Measurements from ENCODE around the gene RRAS.

Gene RRAS

DNA sequence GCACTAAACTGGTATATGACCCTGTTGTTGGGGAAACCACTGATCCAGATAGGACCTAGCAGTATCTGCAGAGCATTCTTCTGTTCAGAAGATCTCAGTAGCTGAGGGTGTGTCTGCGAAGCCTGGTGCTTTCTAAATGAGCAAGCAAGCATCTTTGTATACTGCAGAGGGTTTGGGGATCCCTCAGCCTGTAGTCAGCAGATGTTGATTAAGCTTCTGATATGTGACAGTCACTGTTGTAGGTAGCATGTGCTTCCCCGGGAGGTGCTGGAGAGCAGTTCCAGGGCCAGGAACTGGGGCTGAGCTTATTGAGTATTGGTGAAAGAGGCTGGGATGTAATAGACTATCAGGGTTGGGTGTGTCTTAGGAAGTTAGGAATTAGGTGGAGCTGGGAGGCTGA lies 3.5 kb upstream of the RRAS start:
- Histone ChIP-seq H3K4me3 (ENCODE audit: severe bottlenecking) (no peak overlapping the region), H3K36me3 (ENCODE audit: low read depth) (peaks cover 38% of the 10 kb centered on the region), H3K27me3 (ENCODE audit: insufficient read depth, poor library complexity, severe bottlenecking) (no peaks in the 10 kb centered on the region), H3K27ac (ENCODE audit: poor library complexity, severe bottlenecking) (no peak overlapping the region), H3K9me3 (ENCODE audit: severe bottlenecking) (no peaks in the 10 kb centered on the region), H3K4me1 (ENCODE audit: insufficient read depth, poor library complexity, severe bottlenecking) (no peaks in the 10 kb centered on the region)
- no peak for ATAC-seq (ENCODE audit: low read depth)
- no peak for DNase-seq (ENCODE audit: low spot score)
- TF ChIP-seq CTCF (IDR thresholded peaks at IDR 0.05; ENCODE audit: poor library complexity, severe bottlenecking), result no peak

GRCh38 chr19:49642492-49643035 lies 2.6 kb upstream of the RRAS start:
- H3K36me3 ChIP-seq (ENCODE audit: low read depth), result peaks cover 29% of the 10 kb centered on the region
- no peaks in the 10 kb centered on the region for H3K9me3 ChIP-seq (ENCODE audit: severe bottlenecking)
- no peaks in the 10 kb centered on the region for H3K27me3 ChIP-seq (ENCODE audit: insufficient read depth, poor library complexity, severe bottlenecking)
- DNase-seq (ENCODE audit: low spot score), result no peak
- H3K4me1 ChIP-seq (ENCODE audit: insufficient read depth, poor library complexity, severe bottlenecking), result no peaks in the 10 kb centered on the region
- TF ChIP-seq CTCF (IDR thresholded peaks at IDR 0.05; ENCODE audit: poor library complexity, severe bottlenecking), result no peak
- H3K4me3 ChIP-seq (ENCODE audit: severe bottlenecking), result peak overlapping the region; percentile 76
- ATAC-seq (ENCODE audit: low read depth), result no peak
- H3K27ac ChIP-seq (ENCODE audit: poor library complexity, severe bottlenecking), result peak overlapping the region; percentile 99

DNA sequence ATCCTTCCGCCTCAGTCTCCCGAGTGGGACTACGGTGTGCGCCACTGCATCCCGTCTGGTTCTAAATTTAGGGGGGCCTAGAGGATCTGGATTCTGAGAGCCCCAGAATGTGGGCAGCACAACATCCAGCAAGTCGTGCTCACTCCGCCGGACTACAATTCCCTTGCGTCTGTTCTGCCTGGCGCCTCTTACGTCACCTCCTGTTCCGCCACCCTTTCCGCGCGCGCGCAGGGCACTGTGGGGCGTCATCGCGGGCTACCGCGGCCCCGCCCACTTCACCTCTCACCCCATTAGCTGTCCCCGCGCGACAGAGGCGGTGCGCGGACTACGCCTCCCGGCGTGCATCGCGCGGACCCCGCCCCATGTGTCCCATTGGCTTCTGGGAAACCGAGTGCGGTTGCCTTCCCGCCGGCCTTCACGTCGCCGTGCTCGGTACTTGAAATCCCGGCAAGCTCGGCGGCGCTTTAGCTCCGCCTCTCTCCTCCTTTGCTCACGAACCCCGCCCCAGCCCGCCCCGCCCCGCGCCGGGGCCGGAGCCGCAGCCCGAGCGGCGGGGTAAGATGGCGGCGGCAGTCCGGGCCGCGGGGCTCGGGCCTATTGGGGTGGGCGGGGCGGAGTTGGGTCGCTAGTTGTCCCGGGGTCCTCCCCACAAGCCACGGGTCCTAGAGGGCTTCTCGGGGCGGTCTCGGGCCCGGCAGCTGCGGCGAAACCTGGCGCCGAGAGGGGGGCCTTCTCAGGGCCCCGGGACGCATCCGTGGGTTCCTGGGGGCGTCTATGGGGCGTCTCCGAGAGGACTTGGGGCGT lies 1.9 kb upstream of the RRAS start, which contains the start of gene SCAF1:
SCAF1 (plus strand) TSS at position 522 of the 804 bp plus-strand sequence. CDS start 2,818 bp downstream, outside the sequence.
- H3K27ac ChIP-seq (ENCODE audit: poor library complexity, severe bottlenecking), result peak within 1 kb of the TSS; percentile 99
- peak; percentile 99 for DNase-seq (ENCODE audit: low spot score)

GRCh38 chr19:49639401-49640112 lies 386 bp downstream of the RRAS start:
- H3K4me3 ChIP-seq (ENCODE audit: severe bottlenecking), result peak overlapping the region; percentile 59
- TF ChIP-seq CTCF (IDR thresholded peaks at IDR 0.05; ENCODE audit: poor library complexity, severe bottlenecking), result no peak
- no peaks in the 10 kb centered on the region for H3K27me3 ChIP-seq (ENCODE audit: insufficient read depth, poor library complexity, severe bottlenecking)
- H3K36me3 ChIP-seq (ENCODE audit: low read depth), result peaks cover 9% of the 10 kb centered on the region
- no peaks in the 10 kb centered on the region for H3K9me3 ChIP-seq (ENCODE audit: severe bottlenecking)
- ATAC-seq (ENCODE audit: low read depth), result no peak
- H3K4me1 ChIP-seq (ENCODE audit: insufficient read depth, poor library complexity, severe bottlenecking), result no peaks in the 10 kb centered on the region
- peak; percentile 43 for DNase-seq (ENCODE audit: low spot score)
- H3K27ac ChIP-seq (ENCODE audit: poor library complexity, severe bottlenecking), result peak overlapping the region; percentile 99

More for the DNA sequence above, 1.9 kb upstream of the RRAS start, which contains the start of gene SCAF1:
- Histone ChIP-seq H3K9me3 (ENCODE audit: severe bottlenecking) (no peaks in the 10 kb centered on the region), H3K4me3 (ENCODE audit: severe bottlenecking) (peak within 1 kb of the TSS; percentile 76), H3K36me3 (ENCODE audit: low read depth) (peaks cover 23% of the 10 kb centered on the region), H3K4me1 (ENCODE audit: insufficient read depth, poor library complexity, severe bottlenecking) (no peaks in the 10 kb centered on the region), H3K27me3 (ENCODE audit: insufficient read depth, poor library complexity, severe bottlenecking) (no peaks in the 10 kb centered on the region)
- ATAC-seq (ENCODE audit: low read depth), result peak; percentile 46
- no peak for TF ChIP-seq CTCF (IDR thresholded peaks at IDR 0.05; ENCODE audit: poor library complexity, severe bottlenecking)
